ENCODE measurements around the gene GDPD4.

The GDPD4 gene

DNA sequence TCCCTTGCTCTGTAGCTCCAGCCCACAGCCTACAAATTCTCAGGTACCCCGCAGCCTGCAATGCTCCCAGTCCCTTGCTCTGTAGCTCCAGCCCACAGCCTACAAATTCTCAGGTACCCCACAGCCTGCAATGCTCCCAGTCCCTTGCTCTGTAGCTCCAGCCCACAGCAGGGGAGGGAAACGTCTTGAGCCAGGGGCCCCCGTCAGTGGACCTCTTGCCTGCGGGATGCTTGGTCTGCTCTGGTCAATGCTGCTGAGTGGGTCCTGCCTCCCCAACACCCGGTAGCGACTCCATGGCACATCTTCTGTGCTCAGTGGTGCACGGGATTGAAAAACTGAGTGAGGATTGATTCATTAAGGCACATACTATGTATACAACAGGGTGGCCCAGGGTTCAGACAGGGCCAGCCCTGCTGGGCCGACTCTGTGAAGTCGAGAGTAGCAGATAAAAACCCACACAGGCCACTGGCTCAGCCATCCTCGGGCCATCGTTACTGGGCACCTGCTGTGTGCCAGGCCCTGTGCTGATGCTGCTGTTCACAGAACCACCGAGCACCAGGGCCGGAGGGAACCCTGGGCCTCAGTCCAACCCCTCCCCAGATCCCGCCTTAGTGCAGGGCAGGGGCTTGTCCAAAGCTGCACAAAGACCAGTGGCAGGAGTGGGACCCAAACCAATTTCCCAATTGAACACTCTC lies 103.7 kb downstream of the GDPD4 start:
- no peak overlapping the region for H3K4me3 ChIP-seq (ENCODE audit: low read depth, low read length)
- TF ChIP-seq, protein P1, sequence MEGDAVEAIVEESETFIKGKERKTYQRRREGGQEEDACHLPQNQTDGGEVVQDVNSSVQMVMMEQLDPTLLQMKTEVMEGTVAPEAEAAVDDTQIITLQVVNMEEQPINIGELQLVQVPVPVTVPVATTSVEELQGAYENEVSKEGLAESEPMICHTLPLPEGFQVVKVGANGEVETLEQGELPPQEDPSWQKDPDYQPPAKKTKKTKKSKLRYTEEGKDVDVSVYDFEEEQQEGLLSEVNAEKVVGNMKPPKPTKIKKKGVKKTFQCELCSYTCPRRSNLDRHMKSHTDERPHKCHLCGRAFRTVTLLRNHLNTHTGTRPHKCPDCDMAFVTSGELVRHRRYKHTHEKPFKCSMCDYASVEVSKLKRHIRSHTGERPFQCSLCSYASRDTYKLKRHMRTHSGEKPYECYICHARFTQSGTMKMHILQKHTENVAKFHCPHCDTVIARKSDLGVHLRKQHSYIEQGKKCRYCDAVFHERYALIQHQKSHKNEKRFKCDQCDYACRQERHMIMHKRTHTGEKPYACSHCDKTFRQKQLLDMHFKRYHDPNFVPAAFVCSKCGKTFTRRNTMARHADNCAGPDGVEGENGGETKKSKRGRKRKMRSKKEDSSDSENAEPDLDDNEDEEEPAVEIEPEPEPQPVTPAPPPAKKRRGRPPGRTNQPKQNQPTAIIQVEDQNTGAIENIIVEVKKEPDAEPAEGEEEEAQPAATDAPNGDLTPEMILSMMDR (IDR thresholded peaks at IDR 0.05; ENCODE audit: borderline replicate concordance, insufficient read depth, low read depth, low read length), result no peak

DNA sequence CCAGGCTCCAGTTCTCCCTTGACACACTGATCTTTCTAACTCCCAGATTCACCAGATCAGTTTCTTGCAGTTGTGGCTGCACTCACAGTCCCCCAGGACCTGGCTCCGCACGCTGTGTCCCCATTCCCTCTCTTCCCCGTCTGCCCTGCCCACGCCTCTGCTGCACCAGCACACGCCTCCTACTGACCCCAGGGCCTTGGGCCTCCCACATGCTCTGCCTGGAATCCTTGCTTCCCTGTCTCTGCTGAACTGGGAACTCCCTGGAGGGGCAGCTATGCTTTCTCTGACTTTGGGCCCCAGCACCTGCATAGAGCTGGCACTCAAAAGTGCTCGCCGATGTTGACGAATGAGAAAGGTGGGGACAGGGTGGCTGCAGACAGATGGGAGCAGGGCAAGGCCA lies 104.5 kb downstream of the GDPD4 start:
- TF ChIP-seq, protein P1 (IDR thresholded peaks at IDR 0.05; ENCODE audit: borderline replicate concordance, insufficient read depth, low read depth, low read length), result no peak
- H3K4me3 ChIP-seq (ENCODE audit: low read depth, low read length), result no peak overlapping the region

DNA sequence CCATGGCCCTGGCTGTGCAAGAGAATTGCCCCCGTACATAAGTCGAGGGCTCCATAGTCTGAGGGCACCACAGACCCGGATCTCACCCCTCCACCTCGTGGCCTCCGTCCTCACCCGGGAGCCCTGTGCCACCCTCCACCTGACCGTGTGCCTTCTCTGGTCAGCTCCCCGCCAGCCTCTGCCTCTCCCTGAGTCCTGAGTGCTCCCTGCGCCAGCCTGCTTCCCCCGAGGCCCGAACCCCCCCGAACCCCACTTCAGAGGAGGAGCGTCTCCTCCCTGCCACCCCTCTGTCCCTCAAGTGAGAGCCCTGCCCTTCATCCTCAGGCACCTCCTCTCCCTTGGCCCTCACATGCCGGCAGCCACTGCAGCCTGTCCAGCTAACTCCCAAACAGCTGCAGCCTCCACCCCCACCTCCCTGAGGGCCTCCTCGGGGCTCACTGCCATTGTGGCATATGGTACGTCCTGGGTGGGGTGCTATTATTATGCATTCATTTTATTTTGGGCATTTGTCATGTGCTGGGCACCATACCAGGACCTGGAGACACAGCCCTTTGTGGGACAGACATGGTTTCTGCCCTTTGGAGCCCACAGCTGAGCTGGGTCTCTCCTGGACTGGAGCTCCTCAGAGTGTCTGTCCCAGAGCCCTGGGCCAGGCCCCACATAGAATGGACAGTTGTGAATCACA lies 106.3 kb downstream of the GDPD4 start:
- TF ChIP-seq, protein P1 (IDR thresholded peaks at IDR 0.05; ENCODE audit: borderline replicate concordance, insufficient read depth, low read depth, low read length), result no peak
- H3K4me3 ChIP-seq (ENCODE audit: low read depth, low read length), result no peak overlapping the region

DNA sequence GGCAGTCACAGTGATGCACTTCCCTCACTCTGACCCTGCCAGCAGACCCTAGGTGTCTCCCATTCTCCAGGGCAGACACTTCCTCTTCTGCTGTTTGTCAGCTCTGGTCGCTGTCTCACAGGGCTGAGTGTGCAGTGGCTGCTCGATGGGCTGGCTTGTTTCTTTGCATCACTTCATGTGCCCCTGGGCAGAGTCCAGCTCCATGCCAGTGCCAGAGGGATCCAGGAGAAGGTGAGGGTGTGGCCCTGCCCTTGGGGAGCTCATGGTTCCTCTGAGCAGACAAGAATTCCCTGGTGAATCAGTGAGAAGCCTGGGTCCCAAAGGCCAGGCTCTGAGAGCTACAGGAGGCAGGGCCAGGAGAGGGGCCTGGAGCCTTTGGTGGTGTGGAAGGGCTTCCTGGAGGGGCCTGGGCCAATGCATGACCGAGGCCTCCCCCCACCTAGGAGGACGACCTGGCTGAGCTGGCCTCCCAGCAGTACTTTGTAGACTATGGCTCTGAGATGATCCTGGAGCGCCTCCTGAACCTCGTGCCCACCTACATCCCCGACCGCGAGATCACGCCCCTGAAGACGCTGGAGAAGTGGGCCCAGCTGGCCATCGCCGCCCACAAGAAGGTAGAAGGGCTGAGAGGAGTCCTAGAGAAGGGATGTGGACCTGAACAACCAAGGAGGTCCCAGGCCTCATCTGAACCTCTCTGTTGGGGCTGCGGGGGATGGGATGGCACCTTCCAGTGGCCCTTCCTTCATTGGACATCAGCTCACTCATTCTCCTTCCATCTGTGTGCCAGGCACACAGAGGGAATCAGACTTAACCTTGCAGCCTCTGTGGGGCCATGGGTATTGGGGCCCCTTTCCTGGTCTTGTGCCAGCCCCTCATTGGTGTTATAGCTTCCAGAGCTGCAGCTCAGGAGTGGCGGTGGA lies 107.3 kb downstream of the GDPD4 start:
- TF ChIP-seq, protein P1 (IDR thresholded peaks at IDR 0.05; ENCODE audit: borderline replicate concordance, insufficient read depth, low read depth, low read length), result no peak
- no peak overlapping the region for H3K4me3 ChIP-seq (ENCODE audit: low read depth, low read length)

DNA sequence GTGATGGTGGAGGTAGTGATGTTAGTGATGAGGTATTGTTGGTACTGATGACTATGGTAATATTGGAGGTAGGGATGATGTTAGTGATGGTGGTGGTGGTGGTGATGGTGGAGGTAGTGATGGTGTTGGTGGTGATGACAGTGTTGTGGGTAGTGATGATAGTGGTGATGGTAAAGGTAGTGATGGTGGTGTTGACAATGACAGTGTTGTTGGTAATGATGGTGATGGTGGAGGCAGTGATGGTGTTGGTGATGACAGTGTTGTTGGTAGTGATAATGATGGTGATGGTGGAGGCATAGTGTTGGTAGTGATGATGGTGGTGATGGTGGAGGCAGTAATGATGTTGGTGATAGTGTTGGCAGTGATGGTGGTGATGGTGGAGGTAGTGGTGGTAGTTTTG lies 108.3 kb downstream of the GDPD4 start:
- TF ChIP-seq, protein P1 (IDR thresholded peaks at IDR 0.05; ENCODE audit: borderline replicate concordance, insufficient read depth, low read depth, low read length), result no peak
- H3K4me3 ChIP-seq (ENCODE audit: low read depth, low read length), result no peak overlapping the region

DNA sequence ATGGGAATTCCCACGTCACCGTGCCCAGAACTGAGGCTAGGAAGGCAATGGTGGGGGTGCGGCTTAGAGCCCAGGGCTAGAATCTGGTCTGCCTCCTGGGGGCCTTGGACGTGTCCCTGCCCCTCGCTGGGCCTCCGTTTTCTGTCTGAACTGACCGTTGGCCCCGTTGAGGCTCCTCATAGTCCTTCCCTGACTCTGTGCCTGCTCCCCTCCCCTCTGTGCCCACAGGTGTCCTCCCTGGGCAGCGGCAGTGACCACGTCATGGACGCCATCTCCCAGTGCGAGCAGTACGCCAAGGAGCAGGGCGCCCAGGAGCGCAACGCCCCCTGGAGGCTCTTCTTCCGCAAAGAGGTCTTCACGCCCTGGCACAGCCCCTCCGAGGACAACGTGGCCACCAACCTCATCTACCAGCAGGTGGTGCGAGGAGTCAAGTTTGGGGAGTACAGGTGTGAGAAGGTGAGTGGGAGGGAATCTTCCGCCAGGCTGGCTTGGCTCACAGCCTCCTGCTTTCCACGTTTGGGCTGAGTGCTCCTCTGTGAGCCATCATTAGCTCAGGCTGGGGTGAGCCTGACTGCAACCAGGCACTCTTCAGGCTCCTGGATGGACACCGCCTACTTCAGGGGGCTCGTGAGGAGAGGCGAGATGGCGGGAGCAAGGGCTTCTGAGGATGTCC lies 109.5 kb downstream of the GDPD4 start:
- H3K4me3 ChIP-seq (ENCODE audit: low read depth, low read length), result no peak overlapping the region
- TF ChIP-seq, protein P1 (IDR thresholded peaks at IDR 0.05; ENCODE audit: borderline replicate concordance, insufficient read depth, low read depth, low read length), result peak; percentile 56

Measured in GM12875 (cell line).